Stomach (tissue), 4 donors: ENCODE results near the gene LDLRAD2.

ENCODE experiments used
- EP300 ChIP-seq: sonication (generic); formaldehyde crosslinking; IDR thresholded peaks from one replicate; pipeline ENCODE4 v1.6.1; 2017; ENCODE audit warnings: antibody characterized with exemption
- POLR2AphosphoS5 ChIP-seq, 3 donors: sonication (generic); formaldehyde crosslinking; IDR thresholded peaks; one replicate each; pipeline ENCODE4 v1.6.1; 2016; ENCODE audit warnings: antibody characterized with exemption in 3 of 3

GRCh38 chr1:21842606-21843162 is 30.6 kb downstream of the LDLRAD2 start:
- TF ChIP-seq POLR2AphosphoS5 (IDR thresholded peaks at IDR 0.05) = no peak
- TF ChIP-seq EP300 = no peak
